A673 (cell line): Measurements from ENCODE around the gene CSNK1D. TPM values are rescaled to one million over a fixed set of nuclear protein-coding genes. Genes with fewer than 3 reads are reported as not detected.

Source experiments
- BruUV-seq: library from RNA; stranded (reverse); fragments of 400-500 nt; replicated peaks from 2 replicates; lab custom pipeline; 2021; lab: Mats Ljungman, UMichigan
- CTCF ChIA-PET: fragments of 300-600 bp; sonication (Branson Sonifier 250); formaldehyde crosslinking; loops from one replicate; lab custom pipeline; 2022; ENCODE audit warnings: antibody characterized with exemption; lab: Charles Lee
- POLR2A ChIA-PET: fragments of 300-600 bp; sonication (Branson Sonifier 250); formaldehyde crosslinking; loops from one replicate; lab custom pipeline; 2022; ENCODE audit warnings: antibody characterized with exemption; ENCODE audit not compliant: low non-redundant PET; lab: Charles Lee
- DNase-seq: peaks from one replicate; pipeline ENCODE4 v3.0.0-alpha.2; 2015; ENCODE audit warnings: low spot score
- H3K27ac ChIP-seq: fragments of 200-600 bp; sonication (generic); 2 replicates; pipeline ENCODE4 v1.5.1; 2016; ENCODE audit warnings: mixed run types, low read depth, mild to moderate bottlenecking, mixed read lengths, antibody characterized with exemption, low read length; ENCODE audit not compliant: poor library complexity, severe bottlenecking
- H3K27me3 ChIP-seq: fragments of 200-600 bp; sonication (generic); replicated peaks from 2 replicates; pipeline ENCODE4 v1.6.1; 2017; ENCODE audit warnings: mixed run types, low read depth, mild to moderate bottlenecking, mixed read lengths, antibody characterized with exemption, low read length; ENCODE audit not compliant: insufficient read depth, poor library complexity
- H3K36me3 ChIP-seq: fragments of 200-600 bp; sonication (generic); 2 replicates; pipeline ENCODE4 v1.6.1; 2016; ENCODE audit warnings: mixed run types, mild to moderate bottlenecking, mixed read lengths, antibody characterized with exemption, low read length; ENCODE audit not compliant: insufficient read depth, poor library complexity, severe bottlenecking
- H3K4me1 ChIP-seq: fragments of 200-600 bp; sonication (generic); 2 replicates; pipeline ENCODE4 v1.6.1; 2017; ENCODE audit warnings: mixed run types, mild to moderate bottlenecking, mixed read lengths, antibody characterized with exemption, low read length; ENCODE audit not compliant: insufficient read depth, poor library complexity, severe bottlenecking
- H3K4me3 ChIP-seq: fragments of 200-600 bp; sonication (generic); 2 replicates; pipeline ENCODE4 v1.5.1; 2016; ENCODE audit warnings: low read depth, mixed run types, mild to moderate bottlenecking, mixed read lengths, low read length; ENCODE audit not compliant: poor library complexity, severe bottlenecking
- H3K9me3 ChIP-seq: fragments of 200-600 bp; sonication (generic); 2 replicates; pipeline ENCODE4 v1.6.1; 2016; ENCODE audit warnings: mixed run types, low read depth, mild to moderate bottlenecking, mixed read lengths, antibody characterized with exemption, low read length; ENCODE audit not compliant: poor library complexity, severe bottlenecking
- EZH2 ChIP-seq: fragments of 200-600 bp; sonication (generic); IDR thresholded peaks from 2 replicates; pipeline ENCODE4 v1.6.1; 2017; ENCODE audit warnings: borderline replicate concordance, low read depth, mild to moderate bottlenecking, mixed read lengths, antibody characterized with exemption, low read length; ENCODE audit not compliant: poor library complexity, severe bottlenecking
- intact Hi-C: fragments of 100-400 bp; cut with micrococcal nuclease; formaldehyde crosslinking; loops from one replicate; pipeline ENCODE4 v1.10.0; 2022; ENCODE audit not compliant: unreplicated experiment
- total RNA-seq: library from RNA; stranded (reverse); gene quantifications from 2 replicates; pipeline ENCODE4 v1.2.3, GENCODE V29; 2021
- TF ChIP-seq, protein P1 (sequence below): fragments of 300-800, 200-600 bp; sonication (generic); conservative IDR thresholded peaks from 2 replicates; pipeline ENCODE4 v1.5.1; 2017; ENCODE audit warnings: low read depth, mild to moderate bottlenecking, antibody characterized with exemption, low read length, moderate library complexity, mixed read lengths

Gene CSNK1D
- total RNA-seq, 1 experiment from 2014 or later: 150 TPM

DNA sequence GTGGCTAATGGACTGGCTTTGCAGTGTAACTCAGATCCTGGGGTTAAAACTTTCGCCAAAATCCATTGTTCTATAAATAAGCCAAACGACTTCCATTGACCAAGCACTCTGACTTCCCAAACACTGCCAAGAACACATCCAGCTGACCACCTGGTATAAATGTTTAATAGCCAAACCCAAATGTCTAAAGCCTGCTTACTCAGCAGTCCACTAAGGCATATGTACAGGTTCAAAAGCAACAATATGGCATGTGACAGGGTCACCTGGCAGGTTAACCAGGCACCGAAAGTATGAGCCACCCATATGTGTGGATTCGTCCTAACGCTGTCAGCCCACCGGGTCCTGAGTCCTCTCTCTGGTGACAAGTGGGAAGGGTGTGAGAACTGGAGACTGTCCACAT is 2.1 kb downstream of the CSNK1D start:
- Histone ChIP-seq H3K27me3 (no peaks in the 10 kb centered on the region), H3K4me1 (peaks cover 10% of the 10 kb centered on the region), H3K9me3 (no peaks in the 10 kb centered on the region), H3K4me3 (no peak overlapping the region), H3K27ac (no peak overlapping the region), H3K36me3 (peaks cover 46% of the 10 kb centered on the region)
- intact Hi-C loops: no loop called here
- BruUV-seq: TSS peak; percentile 18
- ChIA-PET CTCF (no interaction called here), POLR2A (interaction anchor here (0.7 kb wide), 1 partner anchor 96 kb away, joined by 4 read pairs; no protein-coding TSS in a partner anchor)
- DNase-seq: no peak
- TF ChIP-seq, protein P1, sequence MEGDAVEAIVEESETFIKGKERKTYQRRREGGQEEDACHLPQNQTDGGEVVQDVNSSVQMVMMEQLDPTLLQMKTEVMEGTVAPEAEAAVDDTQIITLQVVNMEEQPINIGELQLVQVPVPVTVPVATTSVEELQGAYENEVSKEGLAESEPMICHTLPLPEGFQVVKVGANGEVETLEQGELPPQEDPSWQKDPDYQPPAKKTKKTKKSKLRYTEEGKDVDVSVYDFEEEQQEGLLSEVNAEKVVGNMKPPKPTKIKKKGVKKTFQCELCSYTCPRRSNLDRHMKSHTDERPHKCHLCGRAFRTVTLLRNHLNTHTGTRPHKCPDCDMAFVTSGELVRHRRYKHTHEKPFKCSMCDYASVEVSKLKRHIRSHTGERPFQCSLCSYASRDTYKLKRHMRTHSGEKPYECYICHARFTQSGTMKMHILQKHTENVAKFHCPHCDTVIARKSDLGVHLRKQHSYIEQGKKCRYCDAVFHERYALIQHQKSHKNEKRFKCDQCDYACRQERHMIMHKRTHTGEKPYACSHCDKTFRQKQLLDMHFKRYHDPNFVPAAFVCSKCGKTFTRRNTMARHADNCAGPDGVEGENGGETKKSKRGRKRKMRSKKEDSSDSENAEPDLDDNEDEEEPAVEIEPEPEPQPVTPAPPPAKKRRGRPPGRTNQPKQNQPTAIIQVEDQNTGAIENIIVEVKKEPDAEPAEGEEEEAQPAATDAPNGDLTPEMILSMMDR: no peak
- no peak for TF ChIP-seq EZH2

DNA sequence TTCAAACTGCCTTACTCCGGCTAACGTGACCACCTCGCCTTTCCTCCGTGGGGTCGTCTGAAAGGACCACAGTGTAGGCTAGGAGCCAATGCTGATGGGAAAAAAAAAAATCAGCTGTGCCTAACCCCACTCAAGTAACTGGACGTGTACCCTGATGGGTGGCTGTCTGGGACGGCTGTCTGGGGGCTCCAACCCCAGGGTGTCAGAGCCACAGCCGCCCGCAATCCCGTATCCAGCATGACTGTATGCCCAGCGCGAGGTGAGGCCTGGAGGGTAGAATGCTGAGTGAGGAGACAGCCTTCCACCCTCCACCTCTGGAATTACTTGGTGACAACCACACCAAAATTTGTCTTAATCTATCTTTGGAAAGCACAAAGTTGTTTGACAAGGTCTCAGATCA is 2.8 kb downstream of the CSNK1D start:
- ChIA-PET POLR2A (interaction anchor here (0.5 to 0.7 kb wide), 2 partner anchors 96 to 455 kb away, joined by 3 to 4 read pairs; no protein-coding TSS in a partner anchor), CTCF (no interaction called here)
- H3K27me3 ChIP-seq: no peaks in the 10 kb centered on the region
- peaks cover 54% of the 10 kb centered on the region for H3K36me3 ChIP-seq
- no peak overlapping the region for H3K27ac ChIP-seq
- H3K9me3 ChIP-seq: no peaks in the 10 kb centered on the region
- DNase-seq: no peak
- no peak for TF ChIP-seq EZH2
- TF ChIP-seq, protein P1: no peak
- peaks cover 10% of the 10 kb centered on the region for H3K4me1 ChIP-seq
- H3K4me3 ChIP-seq: no peak overlapping the region
- intact Hi-C loops: no loop called here
- no TSS peak for BruUV-seq

DNA sequence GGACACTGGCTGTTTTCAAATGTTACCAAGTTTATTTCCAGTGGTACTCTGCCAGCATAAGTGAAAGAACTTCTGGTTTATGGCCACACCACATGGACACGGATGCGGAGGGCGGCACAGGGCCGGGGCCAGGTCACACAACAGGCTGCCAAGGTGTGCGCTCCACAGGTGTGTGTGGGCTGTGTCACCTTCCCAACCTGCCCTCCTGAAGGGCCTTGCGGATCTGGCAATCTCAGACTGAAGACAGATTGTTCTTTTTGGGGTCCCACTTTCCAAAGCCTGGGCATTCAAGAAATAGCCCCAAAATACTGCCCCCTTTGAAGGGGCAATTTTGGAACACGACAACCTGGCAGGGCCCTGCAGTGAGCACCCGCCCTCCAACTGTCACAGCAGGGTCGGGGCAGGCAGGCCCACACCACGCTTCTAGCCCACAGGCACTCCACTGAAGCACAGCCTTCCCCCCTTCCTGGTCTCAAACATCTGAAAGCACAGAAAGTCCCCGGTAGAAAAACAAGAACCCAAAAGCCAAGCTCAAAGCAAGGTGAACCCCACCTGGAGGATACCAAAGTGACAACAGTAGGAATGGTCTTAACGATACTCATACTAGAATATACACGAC is 3.5 kb downstream of the CSNK1D start:
- CTCF ChIA-PET: no interaction called here
- Histone ChIP-seq H3K36me3 (peaks cover 60% of the 10 kb centered on the region), H3K27ac (no peak overlapping the region), H3K4me3 (no peak overlapping the region), H3K27me3 (no peaks in the 10 kb centered on the region), H3K4me1 (peaks cover 10% of the 10 kb centered on the region), H3K9me3 (no peaks in the 10 kb centered on the region)
- no TSS peak for BruUV-seq
- no peak for DNase-seq
- no peak for TF ChIP-seq EZH2
- TF ChIP-seq, protein P1: no peak
- POLR2A ChIA-PET: no interaction called here
- intact Hi-C loops: no loop called here
